CD4-positive, alpha-beta T cell (primary cell): ENCODE results near the gene SP9. TPM values are rescaled to one million over a fixed set of nuclear protein-coding genes. Genes with fewer than 3 reads are reported as not detected.

Experiments used
- ATAC-seq: fragments of 200-7000 bp; cut with Tn5 transposase; one replicate; pipeline ENCODE4 v1.10.0; 2022; ENCODE audit warnings: mild to moderate bottlenecking; ENCODE audit not compliant: poor library complexity
- CTCF ChIA-PET: fragments of 350-600 bp; sonication (Branson Sonifier 250); formaldehyde crosslinking; loops from one replicate; lab custom pipeline; 2021; ENCODE audit warnings: antibody characterized with exemption, inconsistent platforms; lab: Charles Lee
- POLR2A ChIA-PET: fragments of 350-600 bp; sonication (Branson Sonifier 250); formaldehyde crosslinking; loops from one replicate; lab custom pipeline; 2021; ENCODE audit warnings: antibody characterized with exemption, inconsistent platforms; lab: Charles Lee
- DNase-seq, 14 experiments: peaks; one replicate each; pipeline ENCODE4 v3.0.0-alpha.2; 2013 to 2020; ENCODE audit warnings: mixed read lengths in 2 of 14
- H3K27ac ChIP-seq, 2 donors: one replicate each; pipeline versions ENCODE4 v1.5.1 to v1.7.0; 2013; ENCODE audit warnings: low read length in 2 of 2, low read depth in 1 of 2, mild to moderate bottlenecking in 1 of 2
- H3K27me3 ChIP-seq, 2 experiments: 1 replicate in 1 of 2; 2 replicates in 1 of 2; pipeline versions ENCODE4 v1.6.1 to v1.7.0; 2013; ENCODE audit warnings: low read length in 2 of 2, control low read depth in 1 of 2, mild to moderate bottlenecking in 1 of 2, moderate library complexity in 1 of 2; ENCODE audit not compliant: insufficient read depth in 2 of 2, control insufficient read depth in 1 of 2
- H3K36me3 ChIP-seq: one replicate; pipeline ENCODE4 v1.6.1; 2013; ENCODE audit warnings: low read length, control low read depth; ENCODE audit not compliant: insufficient read depth
- H3K4me1 ChIP-seq: one replicate; pipeline ENCODE4 v1.6.1; 2013; ENCODE audit warnings: low read length, control low read depth; ENCODE audit not compliant: insufficient read depth
- H3K4me3 ChIP-seq: one replicate; pipeline ENCODE4 v1.5.1; 2013; ENCODE audit warnings: mild to moderate bottlenecking, low read length, moderate library complexity
- H3K9me3 ChIP-seq, 2 experiments: 1 replicate in 1 of 2; 2 replicates in 1 of 2; pipeline versions ENCODE4 v1.6.1 to v1.7.0; 2013; ENCODE audit warnings: low read length in 2 of 2, mild to moderate bottlenecking in 2 of 2, control low read depth in 1 of 2, moderate library complexity in 1 of 2; ENCODE audit not compliant: control insufficient read depth in 1 of 2, insufficient read depth in 1 of 2
- H3K27ac Mint-ChIP-seq: one replicate; pipeline ENCODE4 v1.8.0; 2020; ENCODE audit warnings: mixed read lengths
- H3K27me3 Mint-ChIP-seq: one replicate; pipeline ENCODE4 v1.8.0; 2021; ENCODE audit warnings: mixed read lengths
- H3K36me3 Mint-ChIP-seq: one replicate; pipeline ENCODE4 v1.8.0; 2021; ENCODE audit warnings: low read depth, mixed read lengths
- H3K4me1 Mint-ChIP-seq: one replicate; pipeline ENCODE4 v1.8.0; 2021; ENCODE audit warnings: low read depth, mixed read lengths
- H3K4me3 Mint-ChIP-seq: one replicate; pipeline ENCODE4 v1.8.0; 2020; ENCODE audit warnings: mild to moderate bottlenecking, mixed read lengths
- H3K9me3 Mint-ChIP-seq: one replicate; pipeline ENCODE4 v1.8.0; 2020; ENCODE audit warnings: mixed read lengths
- intact Hi-C, 2 experiments: fragments of 100-400 bp; cut with DNase I in 1 of 2; cut with micrococcal nuclease in 1 of 2; formaldehyde crosslinking; loops; one replicate each; pipeline versions ENCODE4 v1.15.1 to v1.9.0; 2023 to 2025; cut with DNase I, micrococcal nuclease
- total RNA-seq, 174 experiments: library from RNA in 2 of 174; stranded (reverse) in 2 of 174; gene quantifications; one replicate each; pipeline ENCODE4 v1.2.3 and lab custom pipeline; 2021 to 2026
- TF ChIP-seq, protein P1 (sequence below): fragments of 200-600 bp; IDR thresholded peaks from one replicate; pipeline ENCODE4 v1.8.0; 2022; ENCODE audit warnings: antibody characterized with exemption, mild to moderate bottlenecking

SP9 gene
- total RNA-seq, 2 experiments from 2014 or later: not detected

DNA sequence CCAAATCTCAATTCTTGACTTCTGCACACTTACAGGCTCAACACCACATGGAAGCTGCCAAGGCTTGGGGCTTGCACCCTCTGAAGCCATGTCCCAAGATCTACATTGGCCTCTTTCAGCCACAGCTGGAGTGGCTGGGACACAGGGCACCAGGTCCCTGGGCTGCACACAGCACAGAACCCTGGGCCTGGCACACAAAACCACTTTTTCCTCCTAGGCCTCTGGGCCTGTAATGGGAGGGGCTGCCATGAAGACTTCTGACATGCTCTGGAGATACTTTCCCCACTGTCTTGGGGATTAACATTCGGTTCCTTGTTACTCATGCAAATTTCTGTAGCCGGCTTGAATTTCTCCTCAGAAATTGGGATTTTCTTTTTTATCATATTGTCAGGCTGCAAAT, 29.9 kb downstream of the SP9 start:
- Mint-ChIP-seq H3K4me3 (no peak overlapping the region), H3K9me3 (peaks cover 9% of the 10 kb centered on the region), H3K27ac (no peak overlapping the region), H3K27me3 (no peaks in the 10 kb centered on the region), H3K4me1 (no peaks in the 10 kb centered on the region), H3K36me3 (peaks cover 98% of the 10 kb centered on the region)
- H3K36me3 ChIP-seq: peaks cover 66% of the 10 kb centered on the region
- CTCF ChIA-PET: interaction anchor here (0.6 kb wide), 1 partner anchor 174 kb away, joined by 4 read pairs; no protein-coding TSS in a partner anchor
- DNase-seq: no peak
- intact Hi-C loops: no loop called here
- peaks cover 2% of the 10 kb centered on the region for H3K4me1 ChIP-seq
- H3K4me3 ChIP-seq: no peak overlapping the region
- POLR2A ChIA-PET: no interaction called here
- no peak overlapping the region for H3K27ac ChIP-seq
- TF ChIP-seq, protein P1, sequence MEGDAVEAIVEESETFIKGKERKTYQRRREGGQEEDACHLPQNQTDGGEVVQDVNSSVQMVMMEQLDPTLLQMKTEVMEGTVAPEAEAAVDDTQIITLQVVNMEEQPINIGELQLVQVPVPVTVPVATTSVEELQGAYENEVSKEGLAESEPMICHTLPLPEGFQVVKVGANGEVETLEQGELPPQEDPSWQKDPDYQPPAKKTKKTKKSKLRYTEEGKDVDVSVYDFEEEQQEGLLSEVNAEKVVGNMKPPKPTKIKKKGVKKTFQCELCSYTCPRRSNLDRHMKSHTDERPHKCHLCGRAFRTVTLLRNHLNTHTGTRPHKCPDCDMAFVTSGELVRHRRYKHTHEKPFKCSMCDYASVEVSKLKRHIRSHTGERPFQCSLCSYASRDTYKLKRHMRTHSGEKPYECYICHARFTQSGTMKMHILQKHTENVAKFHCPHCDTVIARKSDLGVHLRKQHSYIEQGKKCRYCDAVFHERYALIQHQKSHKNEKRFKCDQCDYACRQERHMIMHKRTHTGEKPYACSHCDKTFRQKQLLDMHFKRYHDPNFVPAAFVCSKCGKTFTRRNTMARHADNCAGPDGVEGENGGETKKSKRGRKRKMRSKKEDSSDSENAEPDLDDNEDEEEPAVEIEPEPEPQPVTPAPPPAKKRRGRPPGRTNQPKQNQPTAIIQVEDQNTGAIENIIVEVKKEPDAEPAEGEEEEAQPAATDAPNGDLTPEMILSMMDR: no peak
- ATAC-seq: no peak
- no peaks in the 10 kb centered on the region for H3K27me3 ChIP-seq
- H3K9me3 ChIP-seq: peaks cover 0 to 9% of the 10 kb centered on the region in 2 experiments

DNA sequence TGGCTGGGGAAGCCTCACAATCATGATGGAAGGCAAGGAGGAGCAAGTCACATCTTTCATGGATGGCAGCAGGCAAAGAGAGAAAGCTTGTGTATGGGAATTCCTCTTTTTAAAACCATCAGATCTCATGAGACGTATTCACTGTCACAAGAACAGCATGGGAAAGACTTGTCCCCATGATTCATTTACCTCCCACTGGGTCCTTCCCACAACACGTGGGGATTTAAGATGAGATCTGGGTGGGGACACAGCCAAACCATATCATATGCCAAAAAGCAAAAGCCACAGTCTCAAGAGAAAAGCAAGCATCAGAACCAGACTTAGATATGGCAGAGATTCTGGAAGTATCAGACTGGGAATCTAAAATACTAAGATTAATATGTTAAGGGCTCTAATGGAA, 30.8 kb downstream of the SP9 start:
- Histone ChIP-seq H3K27ac (no peak overlapping the region), H3K9me3 (peaks cover 0 to 9% of the 10 kb centered on the region in 2 experiments), H3K36me3 (peaks cover 69% of the 10 kb centered on the region), H3K4me3 (no peak overlapping the region), H3K27me3 (no peaks in the 10 kb centered on the region), H3K4me1 (peaks cover 2% of the 10 kb centered on the region)
- peaks cover 9% of the 10 kb centered on the region for H3K9me3 Mint-ChIP-seq
- TF ChIP-seq, protein P1: no peak
- ChIA-PET CTCF (interaction anchor here (0.6 kb wide), 1 partner anchor 175 kb away, joined by 4 read pairs; no protein-coding TSS in a partner anchor), POLR2A (interaction anchor here (0.5 kb wide), 1 partner anchor 9 kb away, joined by 3 read pairs; no protein-coding TSS in a partner anchor)
- peaks cover 98% of the 10 kb centered on the region for H3K36me3 Mint-ChIP-seq
- no peak overlapping the region for H3K4me3 Mint-ChIP-seq
- ATAC-seq (no peak), DNase-seq (no peak)
- no peaks in the 10 kb centered on the region for H3K4me1 Mint-ChIP-seq
- no peak overlapping the region for H3K27ac Mint-ChIP-seq
- no peaks in the 10 kb centered on the region for H3K27me3 Mint-ChIP-seq
- intact Hi-C loops: no loop called here

DNA sequence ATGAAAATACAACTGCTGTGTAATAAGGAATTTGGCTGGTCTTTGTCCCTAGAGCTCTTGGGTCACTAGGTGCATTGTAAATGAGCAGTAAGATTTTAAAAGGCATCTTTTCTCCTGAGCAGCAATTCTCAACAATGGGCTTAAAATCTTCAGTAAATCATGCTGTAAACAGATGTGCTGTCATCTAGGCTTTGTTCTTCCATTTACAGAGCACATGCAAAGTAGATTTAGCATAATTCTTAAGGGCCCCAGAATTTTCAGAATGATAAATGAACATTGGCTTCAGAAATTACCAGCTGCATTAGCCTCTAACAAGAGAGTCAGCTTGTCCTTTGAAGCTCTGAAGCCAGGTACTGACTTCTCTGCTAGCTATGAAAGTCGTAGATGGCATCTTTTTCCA, 33.9 kb downstream of the SP9 start:
- Mint-ChIP-seq H3K27me3 (no peaks in the 10 kb centered on the region), H3K4me3 (no peak overlapping the region), H3K4me1 (no peaks in the 10 kb centered on the region), H3K27ac (no peak overlapping the region), H3K9me3 (peaks cover 7% of the 10 kb centered on the region), H3K36me3 (peaks cover 100% of the 10 kb centered on the region)
- Histone ChIP-seq H3K27ac (no peak overlapping the region), H3K27me3 (no peaks in the 10 kb centered on the region), H3K4me1 (peaks cover 2% of the 10 kb centered on the region), H3K9me3 (peaks cover 0 to 9% of the 10 kb centered on the region in 2 experiments), H3K36me3 (peaks cover 84% of the 10 kb centered on the region), H3K4me3 (no peak overlapping the region)
- no peak for ATAC-seq
- intact Hi-C loops: no loop called here
- POLR2A ChIA-PET: no interaction called here
- TF ChIP-seq, protein P1: no peak
- CTCF ChIA-PET: no interaction called here
- no peak for DNase-seq
